ENCODE results near the gene PDGFD. TPM values are rescaled to one million over a fixed set of nuclear protein-coding genes. Genes with fewer than 3 reads are reported as not detected.

Gene PDGFD
- total and polyA plus RNA-seq, 2 donors (not counting 1 experiment from before 2014, with no cell fraction given), result 0.07 to 0.71 TPM

GRCh38 chr11:103898065-103898464 is 265.9 kb downstream of the PDGFD start:
- ATAC-seq (ENCODE audit: low read depth), result no peak
- H2AFZ ChIP-seq (ENCODE audit: insufficient read depth, low read depth, low read length, poor library complexity, severe bottlenecking), result no peak overlapping the region
- H4K20me1 ChIP-seq (ENCODE audit: control insufficient read depth, insufficient read depth, low read length, poor library complexity, severe bottlenecking), result no peaks in the 10 kb centered on the region
- peak overlapping the region; percentile 12 for H3K4me3 Mint-ChIP-seq
- H3K27me3 ChIP-seq (replicated peaks in 1 of 4; ENCODE audit: control extremely low read depth in 1 of 4, control insufficient read depth in 3 of 4, insufficient read depth in 4 of 4, low read length in 3 of 4), result peaks cover 0 to 3% (median 0%) of the 10 kb centered on the region in 4 experiments
- peaks cover 5% of the 10 kb centered on the region for H3K27me3 Mint-ChIP-seq
- H3K4me2 ChIP-seq (replicated peaks; ENCODE audit: low read depth, low read length, poor library complexity, severe bottlenecking), result peak overlapping the region; percentile 37
- no peak for DNase-seq
- ChIA-PET CTCF (interaction anchor here (0.7 kb wide), 1 partner anchor 43 kb away, joined by 3 read pairs; no protein-coding TSS in a partner anchor), POLR2A (no interaction called here)
- H3K79me2 ChIP-seq (ENCODE audit: control insufficient read depth, insufficient read depth, low read length), result no peaks in the 10 kb centered on the region
- H3K4me1 Mint-ChIP-seq, result peaks cover 28% of the 10 kb centered on the region
- intact Hi-C loops (cut with micrococcal nuclease), result no loop called here
- TF ChIP-seq EZH2 (IDR thresholded peaks at IDR 0.05; ENCODE audit: borderline replicate concordance, insufficient read depth, low read depth, low read length, poor library complexity, severe bottlenecking) (no peak), CTCF (IDR thresholded peaks at IDR 0.05) (no peak)
- no peak overlapping the region for H3K27ac ChIP-seq (ENCODE audit: low read length in 2 of 2)
- H3K9me3 ChIP-seq (ENCODE audit: control extremely low read depth in 1 of 3, control insufficient read depth in 2 of 3, insufficient read depth in 1 of 3, low read length in 2 of 3), result no peaks in the 10 kb centered on the region
- no peaks in the 10 kb centered on the region for H3K36me3 ChIP-seq (replicated peaks in 1 of 2; ENCODE audit: control extremely low read depth in 1 of 2, control insufficient read depth in 1 of 2, extremely low read depth in 1 of 2, insufficient read depth in 2 of 2, low read length in 1 of 2)
- H3K4me1 ChIP-seq (ENCODE audit: control insufficient read depth in 2 of 2, insufficient read depth in 2 of 2, low read length in 2 of 2), result peaks cover 27 to 32% of the 10 kb centered on the region in 2 donors
- no peak overlapping the region for H3K4me3 ChIP-seq (ENCODE audit: control extremely low read depth in 1 of 5, extremely low read depth in 1 of 5, insufficient read depth in 1 of 5, low read depth in 2 of 5, low read length in 4 of 5)
- H3K27ac Mint-ChIP-seq, result no peak overlapping the region
- WGBS (ENCODE audit: insufficient coverage), result 19% methylated on average over 1 of the region's 1 CpG
- H3K9ac ChIP-seq (ENCODE audit: low read length), result no peak overlapping the region
- H3K9me3 Mint-ChIP-seq (ENCODE audit: insufficient read depth), result no peaks in the 10 kb centered on the region

- Histone ChIP-seq H3K4me2 (replicated peaks; ENCODE audit: low read depth, low read length, poor library complexity, severe bottlenecking) (peak overlapping the region; percentile 37), H3K9me3 (ENCODE audit: control extremely low read depth in 1 of 3, control insufficient read depth in 2 of 3, insufficient read depth in 1 of 3, low read length in 2 of 3) (no peaks in the 10 kb centered on the region), H3K4me3 (ENCODE audit: control extremely low read depth in 1 of 5, extremely low read depth in 1 of 5, insufficient read depth in 1 of 5, low read depth in 2 of 5, low read length in 4 of 5) (no peak overlapping the region), H3K27me3 (replicated peaks in 1 of 4; ENCODE audit: control extremely low read depth in 1 of 4, control insufficient read depth in 3 of 4, insufficient read depth in 4 of 4, low read length in 3 of 4) (peaks cover 0 to 3% (median 0%) of the 10 kb centered on the region in 4 experiments), H4K20me1 (ENCODE audit: control insufficient read depth, insufficient read depth, low read length, poor library complexity, severe bottlenecking) (no peaks in the 10 kb centered on the region), H3K79me2 (ENCODE audit: control insufficient read depth, insufficient read depth, low read length) (no peaks in the 10 kb centered on the region), H3K4me1 (ENCODE audit: control insufficient read depth in 2 of 2, insufficient read depth in 2 of 2, low read length in 2 of 2) (peaks cover 25 to 29% of the 10 kb centered on the region in 2 donors), H2AFZ (ENCODE audit: insufficient read depth, low read depth, low read length, poor library complexity, severe bottlenecking) (no peak overlapping the region), H3K36me3 (replicated peaks in 1 of 2; ENCODE audit: control extremely low read depth in 1 of 2, control insufficient read depth in 1 of 2, extremely low read depth in 1 of 2, insufficient read depth in 2 of 2, low read length in 1 of 2) (no peaks in the 10 kb centered on the region), H3K27ac (ENCODE audit: low read length in 2 of 2) (no peak overlapping the region), H3K9ac (ENCODE audit: low read length) (peak overlapping the region; percentile 17)
- peaks cover 5% of the 10 kb centered on the region for H3K27me3 Mint-ChIP-seq
- H3K27ac Mint-ChIP-seq, result no peak overlapping the region
- ATAC-seq (ENCODE audit: low read depth) (no peak), DNase-seq (no peak)
- H3K4me1 Mint-ChIP-seq, result peaks cover 28% of the 10 kb centered on the region
- POLR2A ChIA-PET, result no interaction called here
- WGBS (ENCODE audit: insufficient coverage), result no CpG with 5 or more reads among the region's 4 CpGs
- H3K4me3 Mint-ChIP-seq, result no peak overlapping the region
- CTCF ChIA-PET, result interaction anchor here (0.7 kb wide), 1 partner anchor 43 kb away, joined by 3 read pairs; no protein-coding TSS in a partner anchor
- intact Hi-C loops (cut with micrococcal nuclease), result no loop called here
- TF ChIP-seq EZH2 (IDR thresholded peaks at IDR 0.05; ENCODE audit: borderline replicate concordance, insufficient read depth, low read depth, low read length, poor library complexity, severe bottlenecking) (no peak), CTCF (IDR thresholded peaks at IDR 0.05) (no peak)
- H3K9me3 Mint-ChIP-seq (ENCODE audit: insufficient read depth), result no peaks in the 10 kb centered on the region
These were observed 266.6 kb downstream of the PDGFD start for GRCh38 chr11:103897160-103897936.

Data from B cell (primary cell).